ENCODE measurements around the gene RHBDF2.
A peak's percentile ranks its signal among the peaks of the same experiment; 100 is the strongest.

- TF ChIP-seq CTCF (IDR thresholded peaks at IDR 0.05; ENCODE audit: poor library complexity), result peak; percentile 97
- TF ChIP-seq EZH2 (IDR thresholded peaks at IDR 0.05; ENCODE audit: borderline replicate concordance), result no peak
These were observed 22.1 kb upstream of the RHBDF2 start for GRCh38 chr17:76523084-76524037.
